Adrenal gland (tissue), 5 donors: ENCODE results near the gene ZBTB45.
A peak's percentile ranks its signal among the peaks of the same experiment; 100 is the strongest.

ENCODE experiments used
- CTCF ChIP-seq, 6 experiments: fragments of 450-650 bp in 4 of 6; fragments of 200-600 bp in 2 of 6; sonication (generic) in 1 of 6; IDR thresholded peaks; 1 replicate in 5 of 6; 2 replicates in 1 of 6; pipeline versions ENCODE4 v1.5.1 to v1.8.0; 2016 to 2021; ENCODE audit warnings: antibody characterized with exemption in 6 of 6, mild to moderate bottlenecking in 2 of 6, moderate library complexity in 1 of 6
- POLR2A ChIP-seq, 2 donors: fragments of 450-650 bp; IDR thresholded peaks; one replicate each; pipeline ENCODE4 v1.6.1; 2017; ENCODE audit warnings: antibody characterized with exemption in 2 of 2, mild to moderate bottlenecking in 2 of 2, moderate library complexity in 1 of 2
- donor health status: DM: no; HTN: no; CAD: no.

DNA sequence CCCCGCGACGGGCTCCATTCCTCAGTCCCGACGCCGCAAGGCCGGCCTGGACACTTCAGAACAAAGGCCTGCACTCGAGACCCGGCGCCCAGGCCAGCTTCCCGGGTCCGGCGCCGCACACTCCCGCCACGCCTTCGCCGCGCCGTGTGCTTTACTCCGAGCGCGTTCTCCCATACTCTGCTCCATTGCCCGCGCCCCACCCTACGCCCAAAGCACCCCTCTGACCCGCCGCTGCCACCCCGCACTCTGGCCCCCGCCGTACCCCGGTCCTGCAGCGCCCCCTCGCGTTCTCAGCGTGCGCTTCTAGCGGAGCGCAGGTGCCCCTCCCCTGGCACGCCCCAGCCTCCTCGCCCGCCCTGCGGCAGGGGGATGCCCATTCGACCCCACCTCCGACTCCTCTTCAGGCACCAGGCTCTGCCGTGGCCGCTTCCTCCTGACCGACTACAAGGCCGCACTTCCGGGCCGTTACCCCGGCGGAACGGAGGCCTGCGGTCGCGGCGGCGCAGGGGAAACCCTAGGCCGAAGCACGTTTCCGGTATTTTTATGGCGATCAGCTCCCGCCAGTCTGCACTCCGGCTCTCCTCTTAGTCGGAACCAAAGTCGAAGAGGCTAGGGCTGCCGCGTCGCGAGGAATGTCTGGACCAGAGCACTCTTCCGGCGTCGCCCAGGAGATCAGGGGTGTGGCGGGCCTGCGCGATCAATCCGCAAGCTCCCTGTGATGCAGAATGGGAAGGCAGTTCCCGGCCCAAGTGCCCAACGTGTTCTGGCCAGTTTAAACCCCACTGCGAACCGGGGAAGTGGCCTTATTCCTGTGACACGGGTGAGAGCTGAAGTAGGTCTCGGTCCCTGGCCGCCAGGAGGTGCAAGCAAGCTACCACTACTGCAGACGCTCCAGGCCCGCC is at the start of gene ZBTB45:
- TF ChIP-seq CTCF (IDR thresholded peaks at IDR 0.05) (peak; percentile 47 to 92 (median 70)), POLR2A (IDR thresholded peaks at IDR 0.05) (peak; percentile 52 to 57)
